HEK293T (cell line): Measurements from ENCODE around the gene SMTN.

Experiments used
- BHLHE40 ChIP-seq: fragments of 450-650 bp; IDR thresholded peaks from 2 replicates; pipeline ENCODE4 v1.6.1; 2016; ENCODE audit warnings: mild to moderate bottlenecking, moderate library complexity, borderline replicate concordance
- FOXM1 ChIP-seq: fragments of 450-650 bp; IDR thresholded peaks from 2 replicates; pipeline ENCODE4 v1.6.1; 2017; ENCODE audit warnings: mild to moderate bottlenecking, borderline replicate concordance
- L3MBTL2 ChIP-seq: fragments of 450-650 bp; conservative IDR thresholded peaks from 2 replicates; pipeline ENCODE4 v1.6.1; 2016; ENCODE audit warnings: mild to moderate bottlenecking
- PKNOX1 ChIP-seq: fragments of 450-650 bp; IDR thresholded peaks from 2 replicates; pipeline ENCODE4 v1.6.1; 2016
- SP1 ChIP-seq: fragments of 450-650 bp; IDR thresholded peaks from 2 replicates; pipeline ENCODE4 v1.6.1; 2017
- SUZ12 ChIP-seq: fragments of 450-650 bp; IDR thresholded peaks from 2 replicates; pipeline ENCODE4 v1.6.1; 2016; ENCODE audit warnings: mild to moderate bottlenecking

DNA sequence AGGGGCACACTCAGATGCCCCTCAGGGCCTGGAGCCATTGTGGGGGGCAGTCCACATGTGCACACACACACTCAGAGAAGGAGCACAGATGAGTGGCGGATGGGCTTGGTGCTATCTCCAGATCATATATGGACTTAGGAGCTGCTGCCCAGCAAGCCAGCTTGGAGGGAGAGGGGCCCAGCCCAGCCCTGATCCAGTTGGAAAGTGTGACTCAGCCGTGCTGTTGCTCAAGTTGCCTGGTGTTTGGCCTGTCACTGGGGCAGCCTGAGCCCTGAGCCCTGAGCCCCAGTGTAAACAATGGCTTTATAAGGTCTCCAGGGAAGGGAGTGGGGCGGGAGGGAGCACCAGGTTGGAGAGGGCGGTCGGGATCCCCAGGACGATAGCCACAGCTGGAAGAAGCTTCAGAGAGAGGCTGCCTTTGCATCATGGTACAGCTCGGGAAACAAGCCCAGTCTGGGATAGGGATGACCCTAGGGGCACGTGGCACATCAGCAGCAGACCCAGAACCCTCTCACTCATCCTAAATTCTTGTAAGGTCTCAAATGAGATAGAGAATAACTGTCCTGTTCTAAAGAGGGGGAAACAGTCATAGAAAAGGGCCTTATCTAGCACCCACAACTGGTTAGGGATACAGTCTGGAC, 21.4 kb downstream of the SMTN start:
- TF ChIP-seq PKNOX1 = no peak
- no peak for TF ChIP-seq FOXM1
- TF ChIP-seq SP1 = no peak
- no peak for TF ChIP-seq BHLHE40
- TF ChIP-seq L3MBTL2 = no peak
- TF ChIP-seq SUZ12 = no peak
